ENCODE results near the gene HECTD2. TPM values are rescaled to one million over a fixed set of nuclear protein-coding genes. Genes with fewer than 3 reads are reported as not detected.

The HECTD2 gene
- polyA plus RNA-seq, 3 donors, result 0.12 TPM; not detected in 2

DNA sequence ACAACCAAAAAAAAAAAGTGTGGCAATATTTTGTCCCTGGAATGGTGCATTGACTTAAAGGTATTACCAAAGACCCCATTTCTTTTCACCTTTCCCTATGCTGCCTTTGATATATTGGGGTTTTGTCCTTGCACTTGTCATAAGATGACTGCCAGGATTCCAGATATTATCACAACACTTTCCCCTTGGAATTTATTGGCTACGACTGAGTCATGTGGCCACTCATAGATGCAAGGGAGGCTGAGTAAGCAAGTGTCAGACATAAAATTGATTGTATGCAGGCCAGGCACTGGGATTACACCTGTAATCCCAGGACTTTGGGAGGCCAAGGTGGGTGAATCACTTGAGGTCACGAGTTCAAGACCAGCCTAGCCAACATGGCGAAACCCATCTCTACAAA lies 139.1 kb downstream of the HECTD2 start:
- WGBS (ENCODE audit: insufficient coverage), result no CpG with 5 or more reads among the region's 3 CpGs
- H3K4me1 ChIP-seq (ENCODE audit: control insufficient read depth in 1 of 2, insufficient read depth in 2 of 2, low read length in 2 of 2), result no peaks in the 10 kb centered on the region
- no peaks in the 10 kb centered on the region for H3K36me3 ChIP-seq (replicated peaks in 1 of 2; ENCODE audit: control insufficient read depth in 1 of 2, insufficient read depth in 2 of 2, low read length in 2 of 2)
- no peak overlapping the region for H2AFZ ChIP-seq (ENCODE audit: insufficient read depth, low read depth, low read length, poor library complexity, severe bottlenecking)
- TF ChIP-seq, protein P1, sequence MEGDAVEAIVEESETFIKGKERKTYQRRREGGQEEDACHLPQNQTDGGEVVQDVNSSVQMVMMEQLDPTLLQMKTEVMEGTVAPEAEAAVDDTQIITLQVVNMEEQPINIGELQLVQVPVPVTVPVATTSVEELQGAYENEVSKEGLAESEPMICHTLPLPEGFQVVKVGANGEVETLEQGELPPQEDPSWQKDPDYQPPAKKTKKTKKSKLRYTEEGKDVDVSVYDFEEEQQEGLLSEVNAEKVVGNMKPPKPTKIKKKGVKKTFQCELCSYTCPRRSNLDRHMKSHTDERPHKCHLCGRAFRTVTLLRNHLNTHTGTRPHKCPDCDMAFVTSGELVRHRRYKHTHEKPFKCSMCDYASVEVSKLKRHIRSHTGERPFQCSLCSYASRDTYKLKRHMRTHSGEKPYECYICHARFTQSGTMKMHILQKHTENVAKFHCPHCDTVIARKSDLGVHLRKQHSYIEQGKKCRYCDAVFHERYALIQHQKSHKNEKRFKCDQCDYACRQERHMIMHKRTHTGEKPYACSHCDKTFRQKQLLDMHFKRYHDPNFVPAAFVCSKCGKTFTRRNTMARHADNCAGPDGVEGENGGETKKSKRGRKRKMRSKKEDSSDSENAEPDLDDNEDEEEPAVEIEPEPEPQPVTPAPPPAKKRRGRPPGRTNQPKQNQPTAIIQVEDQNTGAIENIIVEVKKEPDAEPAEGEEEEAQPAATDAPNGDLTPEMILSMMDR (IDR thresholded peaks at IDR 0.05), result no peak
- intact Hi-C loops (cut with micrococcal nuclease), result no loop called here
- H3K9ac ChIP-seq (ENCODE audit: insufficient read depth, low read length, poor library complexity, severe bottlenecking), result no peak overlapping the region
- Mint-ChIP-seq H3K27ac (no peak overlapping the region), H3K4me1 (no peaks in the 10 kb centered on the region), H3K9me3 (peaks cover 0 to 1% (median 0%) of the 10 kb centered on the region in 7 donors), H3K36me3 (no peaks in the 10 kb centered on the region), H3K27me3 (ENCODE audit: low read depth in 3 of 3) (peaks cover 0 to 1% (median 0%) of the 10 kb centered on the region in 3 donors), H3K4me3 (no peak overlapping the region)
- H3K27me3 ChIP-seq (ENCODE audit: control insufficient read depth in 2 of 2, insufficient read depth in 2 of 2, low read length in 2 of 2), result no peaks in the 10 kb centered on the region
- no peaks in the 10 kb centered on the region for H4K20me1 ChIP-seq (ENCODE audit: insufficient read depth, low read length)
- no peak overlapping the region for H3K4me2 ChIP-seq (replicated peaks; ENCODE audit: extremely low read depth, low read length, poor library complexity, severe bottlenecking)
- no peaks in the 10 kb centered on the region for H3K79me2 ChIP-seq (ENCODE audit: insufficient read depth, low read length)
- H3K4me3 ChIP-seq (replicated peaks in 1 of 3; ENCODE audit: low read depth in 2 of 3, low read length in 3 of 3), result no peak overlapping the region
- DNase-seq, result no peak
- no peak overlapping the region for H3K27ac ChIP-seq (ENCODE audit: low read depth in 1 of 2, low read length in 2 of 2)
- H3K9me3 ChIP-seq (replicated peaks in 1 of 2; ENCODE audit: control insufficient read depth in 1 of 2, insufficient read depth in 1 of 2, low read length in 2 of 2), result no peaks in the 10 kb centered on the region

DNA sequence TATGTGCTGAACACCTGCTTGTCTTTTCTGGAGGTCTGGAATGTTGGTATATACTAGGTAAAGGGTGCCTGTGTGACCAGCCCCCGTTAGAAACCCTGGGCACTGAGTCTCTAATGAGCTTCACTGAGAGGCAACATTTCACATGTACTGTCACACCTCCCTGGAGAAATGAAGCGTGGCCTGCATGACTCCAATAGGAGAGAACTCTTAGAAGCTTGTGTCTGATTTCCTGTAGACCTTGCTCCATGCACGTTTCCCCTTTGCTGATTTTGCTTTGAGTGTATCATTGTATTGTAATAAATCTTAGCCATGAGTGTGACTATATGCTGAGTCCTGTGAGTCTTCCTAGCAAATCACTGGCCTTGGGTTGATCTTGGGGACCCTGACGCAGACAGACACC lies 139.9 kb downstream of the HECTD2 start:
- TF ChIP-seq, protein P1 (IDR thresholded peaks at IDR 0.05), result no peak
- no peaks in the 10 kb centered on the region for H3K27me3 ChIP-seq (ENCODE audit: control insufficient read depth in 2 of 2, insufficient read depth in 2 of 2, low read length in 2 of 2)
- no peak for DNase-seq
- no peaks in the 10 kb centered on the region for H3K4me1 ChIP-seq (ENCODE audit: control insufficient read depth in 1 of 2, insufficient read depth in 2 of 2, low read length in 2 of 2)
- H2AFZ ChIP-seq (ENCODE audit: insufficient read depth, low read depth, low read length, poor library complexity, severe bottlenecking), result no peak overlapping the region
- no peak overlapping the region for H3K4me3 ChIP-seq (replicated peaks in 1 of 3; ENCODE audit: low read depth in 2 of 3, low read length in 3 of 3)
- H3K36me3 ChIP-seq (replicated peaks in 1 of 2; ENCODE audit: control insufficient read depth in 1 of 2, insufficient read depth in 2 of 2, low read length in 2 of 2), result no peaks in the 10 kb centered on the region
- intact Hi-C loops (cut with micrococcal nuclease), result no loop called here
- Mint-ChIP-seq H3K4me3 (no peak overlapping the region), H3K27me3 (ENCODE audit: low read depth in 3 of 3) (peaks cover 0 to 1% (median 1%) of the 10 kb centered on the region in 3 donors), H3K36me3 (no peaks in the 10 kb centered on the region), H3K9me3 (peaks cover 0 to 1% (median 0%) of the 10 kb centered on the region in 7 donors), H3K27ac (no peak overlapping the region), H3K4me1 (no peaks in the 10 kb centered on the region)
- no peaks in the 10 kb centered on the region for H4K20me1 ChIP-seq (ENCODE audit: insufficient read depth, low read length)
- H3K27ac ChIP-seq (ENCODE audit: low read depth in 1 of 2, low read length in 2 of 2), result no peak overlapping the region
- 100% methylated on average over 2 of the region's 4 CpGs for WGBS (ENCODE audit: insufficient coverage)
- H3K79me2 ChIP-seq (ENCODE audit: insufficient read depth, low read length), result no peaks in the 10 kb centered on the region
- H3K4me2 ChIP-seq (replicated peaks; ENCODE audit: extremely low read depth, low read length, poor library complexity, severe bottlenecking), result no peak overlapping the region
- H3K9me3 ChIP-seq (replicated peaks in 1 of 2; ENCODE audit: control insufficient read depth in 1 of 2, insufficient read depth in 1 of 2, low read length in 2 of 2), result no peaks in the 10 kb centered on the region
- H3K9ac ChIP-seq (ENCODE audit: insufficient read depth, low read length, poor library complexity, severe bottlenecking), result no peak overlapping the region
